Endothelial cell of hepatic sinusoid (primary cell): ENCODE results near the gene PPP1R3A.

Source experiments
- in situ Hi-C: cut with HindIII; loops from 2 replicates; pipeline ENCODE4 v1.10.0; 2017; ENCODE audit warnings: low sequenced_read_pairs

Gene PPP1R3A

GRCh38 chr7:113880559-113880958, 38.2 kb downstream of the PPP1R3A start:
- in situ Hi-C loops, result no loop called here

- in situ Hi-C loops, result no loop called here
Observed at GRCh38 chr7:113878394-113878992, 40.3 kb downstream of the PPP1R3A start.

DNA sequence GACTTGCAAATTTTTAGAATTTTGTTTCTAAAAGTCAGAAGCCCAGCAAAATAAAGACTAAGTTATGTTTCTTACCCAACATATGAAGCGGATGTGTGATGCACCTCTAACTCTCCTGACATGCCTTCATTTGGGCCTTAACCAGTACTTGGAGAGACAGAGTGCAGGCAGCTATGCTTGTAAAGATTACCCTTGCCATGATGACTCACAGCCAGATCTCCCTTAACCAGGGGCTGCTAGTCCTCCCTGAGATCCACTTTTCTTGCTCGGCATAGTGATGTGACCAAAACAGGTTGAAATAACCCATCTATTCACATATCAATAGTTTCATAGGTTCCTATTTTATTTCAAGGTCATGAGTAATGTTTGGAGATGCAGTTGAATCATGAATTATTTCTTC, 43.6 kb downstream of the PPP1R3A start:
- in situ Hi-C loops, result no loop called here

- in situ Hi-C loops, result no loop called here
Observed at GRCh38 chr7:113873554-113874151, 45.2 kb downstream of the PPP1R3A start.

GRCh38 chr7:113872981-113873380, 45.8 kb downstream of the PPP1R3A start:
- in situ Hi-C loops, result no loop called here

DNA sequence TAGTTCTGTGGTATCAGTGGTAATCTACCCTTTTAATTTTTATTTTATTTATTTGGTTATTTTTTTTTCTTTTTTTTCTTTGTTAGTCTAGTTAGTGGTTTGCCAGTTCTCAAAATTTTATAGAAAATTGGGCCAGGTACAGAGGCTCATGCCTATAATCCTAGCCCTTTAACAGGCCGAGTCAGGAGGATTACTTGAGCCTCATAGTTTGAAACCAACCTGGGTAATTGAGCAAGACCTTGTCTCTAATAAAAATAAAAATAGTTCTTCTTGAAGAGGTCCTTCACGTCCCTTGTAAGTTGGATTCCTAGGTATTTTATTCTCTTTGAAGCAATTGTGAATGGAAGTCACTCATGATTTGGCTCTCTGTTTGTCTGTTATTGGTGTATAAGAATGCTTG, 51.5 kb downstream of the PPP1R3A start:
- in situ Hi-C loops, result no loop called here

- in situ Hi-C loops, result no loop called here
Observed at GRCh38 chr7:113856010-113856409, 62.8 kb downstream of the PPP1R3A start.

DNA sequence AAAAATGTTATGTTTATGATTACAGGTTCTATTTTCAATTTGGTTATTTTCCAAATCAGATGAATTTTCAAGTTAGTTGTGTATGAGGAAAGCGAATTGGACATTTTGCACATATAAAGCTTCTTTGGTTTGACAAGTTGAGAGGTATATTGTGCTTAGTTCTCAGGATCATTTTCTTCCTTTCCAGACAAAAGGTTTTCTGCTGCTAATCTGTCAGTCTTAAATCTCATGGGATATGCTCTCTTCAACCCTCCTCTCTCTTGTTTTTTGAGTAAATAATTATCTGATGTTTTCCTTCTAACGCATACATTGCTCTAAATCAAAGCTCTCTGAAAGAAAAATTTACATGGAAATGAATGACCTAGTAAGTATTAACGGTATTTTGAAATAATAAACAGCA, 77.9 kb downstream of the PPP1R3A start:
- in situ Hi-C loops, result no loop called here

DNA sequence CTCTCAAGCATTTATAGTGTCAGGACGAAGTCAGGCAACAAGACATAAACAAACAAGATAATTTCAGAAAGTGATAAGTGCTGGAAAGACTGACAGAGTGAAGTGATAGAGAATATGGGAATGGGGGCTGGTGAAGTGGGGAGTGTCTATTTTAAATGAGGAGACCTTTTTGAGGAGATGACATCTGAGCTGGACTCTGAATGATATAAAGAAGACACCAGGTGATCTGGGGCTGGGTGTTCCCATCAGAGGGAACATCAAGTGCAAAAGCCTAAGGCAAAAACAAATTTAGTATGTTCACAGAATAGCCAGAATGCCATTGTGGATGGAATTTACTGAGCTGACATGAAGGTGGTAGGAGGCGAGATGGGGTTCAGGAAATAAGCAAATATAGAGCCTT, 83.4 kb downstream of the PPP1R3A start:
- in situ Hi-C loops, result no loop called here

GRCh38 chr7:113832196-113832745, 86.5 kb downstream of the PPP1R3A start:
- in situ Hi-C loops, result no loop called here

- in situ Hi-C loops, result no loop called here
Observed at GRCh38 chr7:113831556-113831955, 87.3 kb downstream of the PPP1R3A start.

DNA sequence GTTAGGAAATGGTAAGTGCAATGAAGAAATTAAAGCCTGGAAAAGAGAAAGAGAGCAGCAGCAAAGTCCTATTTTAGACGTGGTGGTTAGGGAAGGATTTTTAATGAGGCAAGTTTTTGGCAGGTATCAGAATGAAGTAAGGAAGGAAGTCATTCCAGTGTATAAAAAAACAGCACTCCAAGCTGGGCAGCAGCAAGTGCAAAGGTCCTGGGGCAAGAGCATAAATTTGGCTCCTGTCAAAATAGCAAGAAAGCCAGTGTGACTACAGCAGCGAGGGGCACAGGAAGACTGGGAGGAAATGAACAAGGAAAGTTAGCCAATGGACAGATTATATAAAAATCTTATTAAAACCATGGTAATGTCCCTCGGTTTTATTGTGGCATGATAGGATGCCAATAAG, 90.2 kb downstream of the PPP1R3A start:
- in situ Hi-C loops, result no loop called here
